EL (cell line): ENCODE results near the gene DOCK6.

ENCODE experiments used
- DNase-seq: peaks from one replicate; pipeline ENCODE4 v3.0.0-alpha.2; 2016

Gene DOCK6

GRCh38 chr19:11242864-11243797, 19.2 kb downstream of the DOCK6 start:
- peak; percentile 86 for DNase-seq

GRCh38 chr19:11242025-11242424, 20.3 kb downstream of the DOCK6 start:
- DNase-seq: no peak

- DNase-seq: no peak
These were observed 22.3 kb downstream of the DOCK6 start for GRCh38 chr19:11240008-11240444.

- DNase-seq: no peak
These were observed 22.8 kb downstream of the DOCK6 start, which contains the start of gene ANGPTL8 for GRCh38 chr19:11239377-11240000. Gene ANGPTL8, plus strand, starts transcription at chr19:11239619. Its CDS starts 19 bp downstream, at chr19:11239638.

- DNase-seq: no peak
These were observed 23.4 kb downstream of the DOCK6 start for GRCh38 chr19:11238781-11239376.

- no peak for DNase-seq
These were observed 24.3 kb downstream of the DOCK6 start for GRCh38 chr19:11238041-11238440.

- no peak for DNase-seq
These were observed 25.0 kb downstream of the DOCK6 start for GRCh38 chr19:11237321-11237720.

GRCh38 chr19:11236324-11237301, 25.7 kb downstream of the DOCK6 start:
- no peak for DNase-seq

GRCh38 chr19:11234486-11235075, 27.7 kb downstream of the DOCK6 start:
- DNase-seq: no peak

GRCh38 chr19:11233073-11233472, 29.3 kb downstream of the DOCK6 start:
- DNase-seq: no peak

GRCh38 chr19:11232555-11232954, 29.8 kb downstream of the DOCK6 start:
- no peak for DNase-seq

- no peak for DNase-seq
These were observed 31.5 kb downstream of the DOCK6 start for GRCh38 chr19:11230621-11231386.

- no peak for DNase-seq
These were observed 35.0 kb downstream of the DOCK6 start for GRCh38 chr19:11227195-11227886.

- no peak for DNase-seq
These were observed 35.6 kb downstream of the DOCK6 start for GRCh38 chr19:11226716-11227166.

- no peak for DNase-seq
These were observed 36.5 kb downstream of the DOCK6 start for GRCh38 chr19:11225815-11226214.

- no peak for DNase-seq
These were observed 37.2 kb downstream of the DOCK6 start for GRCh38 chr19:11225172-11225571.

- no peak for DNase-seq
These were observed 37.9 kb downstream of the DOCK6 start for GRCh38 chr19:11224429-11224828.

- no peak for DNase-seq
These were observed 39.1 kb downstream of the DOCK6 start for GRCh38 chr19:11223200-11223599.

GRCh38 chr19:11221082-11221598, 41.2 kb downstream of the DOCK6 start:
- no peak for DNase-seq

GRCh38 chr19:11214387-11214786, 47.9 kb downstream of the DOCK6 start:
- DNase-seq: no peak
